Astrocyte of the spinal cord (primary cell): ENCODE results near the gene GMEB1.

ENCODE experiments used
- DNase-seq: peaks from one replicate; pipeline ENCODE4 v3.0.0; 2011; ENCODE audit warnings: low read depth, low spot score
- H3K4me3 ChIP-seq: 2 replicates; pipeline ENCODE4 v1.5.1; 2011; ENCODE audit warnings: low read depth, mild to moderate bottlenecking, low read length, moderate library complexity
- in situ Hi-C: cut with HindIII; loops from 2 replicates; pipeline ENCODE4 v1.10.0; 2017; ENCODE audit warnings: low sequenced_read_pairs
- TF ChIP-seq, protein P1 (sequence below): IDR thresholded peaks from 2 replicates; pipeline ENCODE4 v1.5.1; 2012; ENCODE audit warnings: low read depth, mild to moderate bottlenecking, low read length, inconsistent platforms

The GMEB1 gene

DNA sequence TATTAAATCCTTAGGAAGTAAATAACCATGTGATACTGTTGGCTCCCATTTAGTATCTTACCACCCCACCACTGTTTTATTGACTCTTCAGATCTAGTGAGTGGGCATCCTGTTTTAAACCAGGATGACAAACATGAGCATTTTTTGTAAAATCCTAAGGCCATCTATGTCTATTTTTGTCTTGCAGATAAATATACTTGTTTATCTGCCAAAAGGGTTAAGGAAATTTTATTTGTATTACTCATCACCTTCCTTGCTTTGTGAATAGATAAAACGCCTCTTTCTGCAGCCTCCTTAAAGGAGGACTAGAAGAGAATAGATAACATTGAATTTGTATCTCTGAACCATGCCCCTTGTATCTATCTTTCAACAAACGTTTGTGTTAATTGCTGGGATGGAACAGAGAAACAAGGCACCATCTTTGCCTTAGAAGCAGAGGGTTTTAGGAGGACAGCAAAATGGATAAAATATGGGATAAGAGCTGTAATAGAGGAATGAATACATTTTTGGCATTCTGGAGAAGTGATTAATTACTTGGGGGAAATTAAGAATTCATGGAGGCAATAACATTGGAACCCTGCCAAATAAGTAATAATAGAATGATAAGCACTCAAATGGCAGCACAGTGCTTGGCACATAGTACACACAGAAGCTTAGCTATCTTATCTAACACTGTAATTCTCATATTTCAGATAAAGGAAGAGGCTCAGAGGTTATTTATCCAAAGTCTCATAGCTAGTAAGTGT, 82.9 kb downstream of the GMEB1 start:
- DNase-seq, result peak; percentile 45
- in situ Hi-C loops, result no loop called here
- H3K4me3 ChIP-seq, result no peak overlapping the region
- TF ChIP-seq, protein P1, sequence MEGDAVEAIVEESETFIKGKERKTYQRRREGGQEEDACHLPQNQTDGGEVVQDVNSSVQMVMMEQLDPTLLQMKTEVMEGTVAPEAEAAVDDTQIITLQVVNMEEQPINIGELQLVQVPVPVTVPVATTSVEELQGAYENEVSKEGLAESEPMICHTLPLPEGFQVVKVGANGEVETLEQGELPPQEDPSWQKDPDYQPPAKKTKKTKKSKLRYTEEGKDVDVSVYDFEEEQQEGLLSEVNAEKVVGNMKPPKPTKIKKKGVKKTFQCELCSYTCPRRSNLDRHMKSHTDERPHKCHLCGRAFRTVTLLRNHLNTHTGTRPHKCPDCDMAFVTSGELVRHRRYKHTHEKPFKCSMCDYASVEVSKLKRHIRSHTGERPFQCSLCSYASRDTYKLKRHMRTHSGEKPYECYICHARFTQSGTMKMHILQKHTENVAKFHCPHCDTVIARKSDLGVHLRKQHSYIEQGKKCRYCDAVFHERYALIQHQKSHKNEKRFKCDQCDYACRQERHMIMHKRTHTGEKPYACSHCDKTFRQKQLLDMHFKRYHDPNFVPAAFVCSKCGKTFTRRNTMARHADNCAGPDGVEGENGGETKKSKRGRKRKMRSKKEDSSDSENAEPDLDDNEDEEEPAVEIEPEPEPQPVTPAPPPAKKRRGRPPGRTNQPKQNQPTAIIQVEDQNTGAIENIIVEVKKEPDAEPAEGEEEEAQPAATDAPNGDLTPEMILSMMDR, result no peak

DNA sequence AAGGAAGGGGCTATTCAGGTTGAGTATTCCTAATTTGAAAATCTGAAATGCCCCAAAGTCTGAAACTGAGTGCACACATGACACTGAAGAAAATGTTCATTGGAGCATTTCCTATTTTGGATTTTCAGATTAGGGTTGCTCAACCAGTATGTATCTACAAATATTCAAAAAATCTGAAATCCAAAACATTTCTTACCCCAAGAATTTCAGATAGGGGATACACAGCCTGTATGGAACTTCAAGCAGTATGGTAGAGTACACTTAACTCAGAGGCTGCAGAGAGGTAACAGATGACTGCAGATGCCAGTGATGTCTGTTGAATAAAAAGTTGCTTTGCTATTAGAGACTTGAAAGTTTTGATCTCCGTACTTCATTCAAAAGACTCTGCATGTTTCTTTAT, 87.1 kb downstream of the GMEB1 start:
- in situ Hi-C loops, result no loop called here
- DNase-seq, result no peak
- H3K4me3 ChIP-seq, result no peak overlapping the region
- TF ChIP-seq, protein P1, result no peak

DNA sequence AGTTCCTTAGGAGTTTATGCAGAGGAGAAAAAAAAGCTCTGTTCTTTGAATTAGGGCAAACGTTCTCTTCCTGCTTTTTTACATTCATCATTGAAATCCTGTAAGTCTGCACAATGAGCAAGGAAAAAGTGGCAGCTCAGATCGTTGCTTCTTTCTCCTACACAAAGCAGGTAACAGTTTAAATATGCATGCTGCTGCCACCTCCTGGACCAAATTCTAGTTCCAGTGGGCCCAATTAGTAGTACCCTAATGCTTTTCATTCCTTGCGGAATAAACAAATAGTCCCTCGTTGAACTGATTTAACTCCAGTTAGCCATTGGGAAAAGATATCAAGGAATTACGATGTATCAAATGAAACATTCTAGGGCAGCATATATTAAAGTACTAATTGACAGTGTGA, 88.3 kb downstream of the GMEB1 start:
- in situ Hi-C loops, result no loop called here
- TF ChIP-seq, protein P1, result peak; percentile 15
- no peak for DNase-seq
- no peak overlapping the region for H3K4me3 ChIP-seq

DNA sequence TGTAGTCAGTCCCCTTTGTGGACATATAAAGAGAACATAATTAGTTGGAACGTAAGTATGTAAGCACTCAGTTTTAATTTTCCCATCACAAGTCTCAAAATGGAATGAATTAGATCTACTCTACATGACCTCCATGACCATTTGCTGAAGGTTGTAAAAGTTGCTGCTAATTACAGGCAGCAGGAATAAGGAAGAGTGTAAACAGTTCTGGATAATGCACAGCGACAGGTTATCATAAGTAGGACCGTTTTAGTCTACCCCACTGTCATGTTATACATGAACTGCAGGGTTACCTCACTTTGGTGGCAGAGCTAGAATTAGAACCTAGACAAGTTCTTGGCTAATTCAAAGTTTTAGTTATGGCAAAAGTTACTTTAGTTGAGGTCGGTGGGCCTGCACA, 89.8 kb downstream of the GMEB1 start:
- H3K4me3 ChIP-seq, result no peak overlapping the region
- DNase-seq, result no peak
- TF ChIP-seq, protein P1, result no peak
- in situ Hi-C loops, result no loop called here

DNA sequence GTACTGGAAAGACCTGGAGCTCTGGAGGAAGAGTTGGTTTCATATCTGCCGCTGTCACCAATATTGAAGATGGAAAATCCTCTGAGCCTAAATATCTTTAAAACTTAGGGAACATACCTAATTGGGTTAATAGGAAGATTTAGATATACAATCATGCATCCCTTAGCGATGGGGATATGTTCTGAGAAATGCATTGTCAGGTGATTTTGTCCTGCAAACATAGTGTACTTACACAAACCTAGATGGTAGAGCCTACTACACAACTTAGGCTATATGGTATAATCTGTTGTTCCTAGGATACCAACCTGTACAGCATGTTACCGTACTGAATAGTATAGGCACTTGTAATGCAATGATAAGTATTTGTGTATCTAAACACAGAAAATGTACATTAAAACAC, 90.7 kb downstream of the GMEB1 start:
- in situ Hi-C loops, result no loop called here
- H3K4me3 ChIP-seq, result no peak overlapping the region
- no peak for DNase-seq
- TF ChIP-seq, protein P1, result no peak

DNA sequence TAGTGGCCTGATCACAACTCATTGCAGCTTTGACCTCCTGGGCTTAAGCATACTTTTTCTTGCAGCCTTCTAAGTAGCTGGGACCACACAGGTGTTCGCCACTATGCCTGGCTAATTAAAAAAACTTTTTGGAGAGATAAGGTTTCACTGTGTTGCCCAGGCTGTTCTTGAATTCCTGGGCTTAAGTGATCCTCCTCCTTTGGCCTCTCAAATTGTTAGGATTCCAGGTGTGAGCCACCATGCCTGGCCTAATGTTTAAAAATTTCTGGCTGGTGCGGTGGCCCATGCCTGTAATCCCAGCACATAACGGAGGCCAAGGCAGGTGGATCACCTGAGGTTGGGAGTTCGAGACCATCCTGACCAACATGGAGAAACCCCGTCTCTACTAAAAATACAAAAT, 92.6 kb downstream of the GMEB1 start:
- in situ Hi-C loops, result no loop called here
- H3K4me3 ChIP-seq, result no peak overlapping the region
- TF ChIP-seq, protein P1, result no peak

More for the DNA sequence above, 92.6 kb downstream of the GMEB1 start:
- no peak for DNase-seq
